Heart left ventricle (tissue), 13 donors: ENCODE measurements around the gene KRT1.

Source experiments
- POLR2A ChIP-seq, 2 donors: fragments of 450-650 bp; IDR thresholded peaks; one replicate each; pipeline ENCODE4 v1.6.1; 2017; ENCODE audit warnings: antibody characterized with exemption in 2 of 2, mild to moderate bottlenecking in 2 of 2, moderate library complexity in 2 of 2
- TF ChIP-seq, protein P1 (sequence below), 12 donors: fragments of 200-600 bp; sonication (generic) in 4 of 12; IDR thresholded peaks; one replicate each; pipeline versions ENCODE4 v1.5.0 to v1.8.0; 2018 to 2022; ENCODE audit warnings: antibody characterized with exemption in 12 of 12, mild to moderate bottlenecking in 5 of 12
- donor health status: ischemic (EF 13 %, LVEDD 7.1; RV severe dilation, severe dysfunction).
- donor health status: DM: no; HTN: yes; CAD: no.
- donor health status: DM: no; HTN: no; CAD: no.
- donor health status: ischemic (EF 25% LVEDD 6.9; RV normal size, moderate dysfunction).
- donor health status: ischemic (EF 25% LVEDD 5.7; RV mildly dilated, moderate dysfunction).
- donor health status: ischemic (EF 35%, LVEDD 5.7; RV mildly dilated, moderate dysfunction).
- donor health status: nonischemic (EF 11% LVEDD 7.7; RV severe dilation, severe dysfunction).
- donor health status: DM: yes; HTN: yes; CAD: no.
- donor health status: PGD.
- donor health status: ischemic (EF 29% LVEDD 5.4; RV normal size, mild dysfunction).
- donor health status: nonischemic (EF 23%, LVEDD 6.1; RV moderate dilation, normal function).

DNA sequence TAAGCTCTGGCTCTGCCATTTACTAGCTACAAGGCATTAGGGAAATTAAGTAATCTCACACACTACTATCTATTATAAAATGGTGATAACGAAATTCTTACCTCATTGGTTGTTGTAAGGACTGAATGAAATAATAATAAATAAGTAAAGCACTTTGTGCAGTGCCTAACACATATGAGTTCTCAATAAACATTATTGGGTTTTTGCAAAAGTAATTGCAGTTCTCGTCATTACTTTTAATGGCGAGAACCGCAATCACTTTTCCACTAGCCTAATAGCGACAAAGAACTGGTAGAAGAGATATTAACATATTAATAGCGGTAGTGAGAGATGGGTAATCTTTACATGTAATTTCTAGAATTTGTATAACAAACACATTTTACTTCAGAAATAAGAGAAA is 13.9 kb upstream of the KRT1 start:
- TF ChIP-seq, protein P1, sequence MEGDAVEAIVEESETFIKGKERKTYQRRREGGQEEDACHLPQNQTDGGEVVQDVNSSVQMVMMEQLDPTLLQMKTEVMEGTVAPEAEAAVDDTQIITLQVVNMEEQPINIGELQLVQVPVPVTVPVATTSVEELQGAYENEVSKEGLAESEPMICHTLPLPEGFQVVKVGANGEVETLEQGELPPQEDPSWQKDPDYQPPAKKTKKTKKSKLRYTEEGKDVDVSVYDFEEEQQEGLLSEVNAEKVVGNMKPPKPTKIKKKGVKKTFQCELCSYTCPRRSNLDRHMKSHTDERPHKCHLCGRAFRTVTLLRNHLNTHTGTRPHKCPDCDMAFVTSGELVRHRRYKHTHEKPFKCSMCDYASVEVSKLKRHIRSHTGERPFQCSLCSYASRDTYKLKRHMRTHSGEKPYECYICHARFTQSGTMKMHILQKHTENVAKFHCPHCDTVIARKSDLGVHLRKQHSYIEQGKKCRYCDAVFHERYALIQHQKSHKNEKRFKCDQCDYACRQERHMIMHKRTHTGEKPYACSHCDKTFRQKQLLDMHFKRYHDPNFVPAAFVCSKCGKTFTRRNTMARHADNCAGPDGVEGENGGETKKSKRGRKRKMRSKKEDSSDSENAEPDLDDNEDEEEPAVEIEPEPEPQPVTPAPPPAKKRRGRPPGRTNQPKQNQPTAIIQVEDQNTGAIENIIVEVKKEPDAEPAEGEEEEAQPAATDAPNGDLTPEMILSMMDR (IDR thresholded peaks at IDR 0.05), result no peak
- no peak for TF ChIP-seq POLR2A (IDR thresholded peaks at IDR 0.05)
